GM19023 (cell line): ENCODE measurements around the gene MXRA8.
"Not testable (repeated sequence)": the region's sequence is repeated elsewhere in the genome, so short reads cannot be mapped to it uniquely, and the experiment has no call there.

Experiments used
- ATAC-seq: cut with Tn5 transposase; IDR thresholded peaks from one replicate; pipeline ENCODE4 v1.9.1; 2021; ENCODE audit warnings: mild to moderate bottlenecking, moderate library complexity; ENCODE audit not compliant: unreplicated experiment

The MXRA8 gene

GRCh38 chr1:1324084-1324523 is 34.3 kb downstream of the MXRA8 start:
- peak; percentile 29 for ATAC-seq

GRCh38 chr1:1322952-1323351 is 35.4 kb downstream of the MXRA8 start:
- no peak for ATAC-seq

- ATAC-seq = no peak
These were observed 35.9 kb downstream of the MXRA8 start for GRCh38 chr1:1322418-1322817.

- no peak for ATAC-seq
These were observed 36.9 kb downstream of the MXRA8 start for GRCh38 chr1:1321477-1321876.

- no peak for ATAC-seq
These were observed 37.5 kb downstream of the MXRA8 start for GRCh38 chr1:1320666-1321448.

DNA sequence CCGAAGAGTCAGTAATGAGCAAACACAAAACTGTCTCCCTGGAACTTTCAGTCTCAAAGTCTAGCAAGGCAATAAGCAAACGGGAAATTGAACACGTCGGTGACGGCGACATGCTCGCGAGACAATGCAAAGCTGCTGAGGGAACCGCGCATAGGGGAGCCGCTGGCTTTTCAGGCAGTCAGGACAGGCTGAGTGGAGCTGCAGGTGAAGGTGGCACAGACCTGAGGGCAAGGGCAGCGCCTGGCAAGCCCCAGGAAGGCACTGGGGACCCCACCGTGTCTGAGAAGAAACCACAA is 38.8 kb downstream of the MXRA8 start:
- ATAC-seq = no peak

DNA sequence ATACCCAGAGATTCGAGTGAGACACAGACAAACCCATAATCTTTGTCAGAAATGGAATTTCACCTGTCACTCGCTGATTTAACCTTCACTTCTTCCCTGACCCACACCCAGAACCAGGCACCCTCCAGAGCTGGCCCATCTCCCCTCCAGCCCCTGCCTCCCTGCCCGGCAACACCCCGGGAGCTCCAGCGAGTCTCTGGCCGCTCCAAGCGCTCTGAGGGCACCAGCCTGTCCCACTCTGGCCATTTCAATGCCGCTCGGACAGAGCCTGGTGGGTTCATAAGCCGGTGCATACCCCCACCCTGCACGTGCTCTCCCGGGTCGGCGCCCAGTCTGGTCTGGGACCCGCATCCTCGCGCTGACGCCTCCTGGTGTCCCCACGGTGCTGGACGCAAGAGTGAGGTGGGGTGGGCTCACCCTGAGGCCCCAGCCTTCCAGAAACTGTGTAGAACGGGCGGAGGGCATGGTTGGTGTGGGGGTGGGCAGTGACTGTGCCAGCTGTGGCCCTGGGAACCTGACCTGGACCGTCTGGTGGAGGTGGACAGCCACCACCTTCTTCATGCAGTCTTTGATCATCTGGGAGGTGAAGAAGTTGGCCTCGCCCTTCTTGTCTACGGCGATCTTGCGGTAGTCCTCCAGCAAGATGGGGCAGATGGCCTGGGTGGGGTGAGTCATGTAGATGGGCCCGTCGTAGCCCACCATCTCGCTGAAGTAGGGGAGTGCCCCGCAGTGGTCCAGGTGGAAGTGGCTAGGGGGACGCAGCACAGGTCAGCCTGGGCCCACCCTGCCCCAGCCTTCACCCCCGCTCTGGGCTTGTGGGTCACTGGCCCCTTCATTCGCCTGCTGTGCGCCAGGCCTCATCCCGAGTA is 39.3 kb downstream of the MXRA8 start:
- ATAC-seq = no peak

GRCh38 chr1:1318131-1318652 is 40.2 kb downstream of the MXRA8 start:
- no peak for ATAC-seq

GRCh38 chr1:1317420-1317819 is 40.9 kb downstream of the MXRA8 start:
- no peak for ATAC-seq

- ATAC-seq = not testable (repeated sequence)
These were observed 42.2 kb downstream of the MXRA8 start for GRCh38 chr1:1316199-1316598.

- ATAC-seq = no peak
These were observed 42.9 kb downstream of the MXRA8 start for GRCh38 chr1:1315435-1315954.

- ATAC-seq = no peak
These were observed 43.5 kb downstream of the MXRA8 start for GRCh38 chr1:1314678-1315335.

GRCh38 chr1:1314237-1314586 is 44.1 kb downstream of the MXRA8 start:
- no peak for ATAC-seq

- ATAC-seq = no peak
These were observed 44.7 kb downstream of the MXRA8 start for GRCh38 chr1:1313500-1314236.

DNA sequence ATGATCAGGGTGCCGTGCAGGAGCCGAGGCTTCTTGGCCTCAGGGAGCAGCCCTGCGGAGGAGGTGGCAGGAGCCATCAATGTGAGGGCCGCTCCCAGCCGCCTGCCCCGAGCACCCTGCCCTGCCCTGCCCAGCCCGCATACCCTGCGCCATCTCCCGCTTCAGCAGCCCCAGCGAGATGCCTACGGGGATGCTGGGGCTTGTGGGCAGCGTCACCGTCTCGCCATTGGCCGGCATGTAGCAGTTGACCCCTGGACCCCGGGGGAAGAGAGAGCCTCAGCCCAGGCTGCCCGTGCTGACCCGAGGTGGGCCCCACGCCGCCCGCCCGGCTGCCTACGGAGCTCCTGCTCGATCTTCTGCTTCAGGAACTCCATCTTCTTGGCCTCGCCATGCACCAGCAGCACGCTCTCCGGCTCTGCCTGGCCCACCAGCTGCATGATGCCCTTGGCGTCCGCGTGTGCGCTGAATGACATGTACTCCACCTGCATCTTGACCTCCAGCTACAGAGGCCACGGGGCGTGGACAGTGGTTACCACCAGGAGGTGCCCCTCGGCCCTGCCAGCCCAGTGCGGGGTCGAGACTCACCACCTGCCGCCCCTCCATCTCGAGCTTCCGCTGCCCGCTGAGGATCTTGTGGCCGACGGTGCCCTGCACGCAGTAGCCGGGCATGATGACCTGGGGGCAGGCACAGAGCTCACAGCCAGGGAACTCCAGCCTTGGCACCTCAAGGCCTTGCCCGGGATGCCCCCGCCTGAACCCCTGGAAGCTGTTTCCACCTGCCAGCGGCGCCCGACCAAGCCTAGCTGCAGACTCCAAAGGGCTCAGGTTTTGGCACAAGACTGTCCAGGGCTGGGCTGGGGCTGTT is 45.7 kb downstream of the MXRA8 start:
- ATAC-seq = no peak

DNA sequence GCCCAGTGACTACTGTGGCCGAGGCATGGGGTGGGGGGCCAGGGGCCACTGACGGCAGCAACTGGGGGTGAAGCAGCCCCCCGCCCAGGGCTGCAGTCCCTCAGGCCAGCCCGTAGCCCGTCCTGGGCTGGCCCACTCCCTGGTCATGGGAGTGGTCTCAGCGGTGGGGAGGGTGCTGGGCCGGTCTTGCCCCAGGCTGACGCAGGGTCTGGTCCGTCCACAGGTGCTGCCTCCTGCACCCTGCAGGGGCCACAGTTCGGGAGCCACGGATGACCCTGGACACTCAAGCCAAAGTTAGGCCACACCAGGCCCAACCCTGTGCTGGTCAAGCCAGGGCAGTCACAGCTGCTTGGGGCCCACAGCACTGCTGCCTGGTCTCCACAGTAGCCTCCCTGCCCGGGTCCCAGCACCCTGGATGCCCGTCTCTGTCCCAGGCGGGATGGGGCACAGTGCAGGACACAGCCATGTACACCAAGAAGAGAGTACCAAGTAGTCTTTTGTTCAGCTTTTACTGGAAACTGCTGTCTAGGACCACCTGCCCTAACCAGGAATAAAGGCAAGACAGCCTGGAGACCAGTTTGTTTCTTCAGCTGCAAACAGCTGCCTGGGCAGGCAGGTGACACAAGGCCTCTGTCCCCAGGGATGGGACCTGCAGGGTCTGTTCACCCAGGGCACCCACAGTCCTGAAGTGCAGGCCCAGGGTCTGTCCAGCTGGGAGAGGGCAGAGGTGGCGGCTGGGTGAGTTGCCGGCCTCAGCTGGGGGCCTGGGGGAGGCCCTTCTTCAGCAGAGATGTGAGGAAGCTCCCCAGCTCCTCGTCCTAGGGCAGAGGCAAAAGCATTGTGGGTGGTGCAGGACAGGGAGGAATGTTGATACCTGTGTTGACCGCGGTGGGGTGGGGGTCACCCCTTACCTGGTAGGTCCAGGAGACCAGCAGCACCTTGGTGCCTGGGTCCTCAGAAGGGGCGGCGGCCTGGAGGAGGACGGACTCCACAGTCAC is 46.9 kb downstream of the MXRA8 start:
- ATAC-seq = no peak

DNA sequence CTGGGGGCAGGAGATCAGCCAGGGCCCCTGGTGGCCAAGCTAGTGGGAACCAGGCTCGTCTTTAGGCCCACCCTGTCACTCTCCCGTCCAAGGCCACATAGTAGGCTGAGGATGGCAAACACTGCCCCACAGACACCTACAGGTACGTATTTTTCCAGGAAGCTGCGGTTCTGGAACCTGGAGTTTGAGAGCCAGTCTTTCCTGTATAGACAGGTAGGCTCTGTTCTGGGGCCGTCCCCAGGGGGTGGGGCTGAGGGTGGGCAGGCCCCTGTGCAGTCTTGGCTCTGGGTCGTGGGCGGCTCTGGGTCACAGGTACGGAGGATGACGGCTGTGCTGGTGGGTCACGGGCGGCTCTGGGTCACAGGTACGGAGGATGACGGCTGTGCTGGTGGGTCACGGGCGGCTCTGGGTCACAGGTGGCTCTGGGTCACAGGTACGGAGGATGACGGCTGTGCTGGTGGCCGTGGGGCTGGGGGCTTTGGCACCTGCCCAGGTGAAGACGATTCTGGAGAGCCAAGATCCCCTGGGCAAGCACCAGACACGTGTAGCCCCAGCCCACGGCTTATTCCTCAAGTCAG is 47.8 kb downstream of the MXRA8 start:
- ATAC-seq = no peak

DNA sequence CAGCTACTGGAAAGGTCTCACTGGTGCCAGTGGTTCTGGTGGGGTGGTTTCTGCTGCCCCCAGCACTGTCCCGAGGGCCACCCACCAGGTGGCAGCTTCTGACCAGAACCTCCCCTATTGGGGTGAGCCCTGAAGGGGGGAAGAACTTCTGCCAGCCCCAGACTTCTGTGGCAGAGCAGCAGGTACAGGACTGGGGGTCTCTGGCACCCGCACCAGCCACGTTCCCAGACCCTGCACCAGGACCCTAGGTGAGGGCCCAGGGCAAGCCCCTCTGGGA is 48.3 kb downstream of the MXRA8 start:
- no peak for ATAC-seq
